ENCODE results near the gene TRAPPC14.
A peak's percentile ranks its signal among the peaks of the same experiment; 100 is the strongest.
"Not testable (repeated sequence)": the region's sequence is repeated elsewhere in the genome, so short reads cannot be mapped to it uniquely, and the experiment has no call there.

TRAPPC14 gene

GRCh38 chr7:100153708-100154535 is 4.6 kb downstream of the TRAPPC14 start:
- DNase-seq (ENCODE audit: low read depth, low spot score), result no peak

GRCh38 chr7:100152937-100153666 is 5.4 kb downstream of the TRAPPC14 start:
- no peak for DNase-seq (ENCODE audit: low read depth, low spot score)

GRCh38 chr7:100152404-100152803 is 6.1 kb downstream of the TRAPPC14 start:
- no peak for DNase-seq (ENCODE audit: low read depth, low spot score)

GRCh38 chr7:100148559-100149328 is 9.8 kb downstream of the TRAPPC14 start, which contains the start of gene LAMTOR4:
Gene LAMTOR4, plus strand, starts transcription at chr7:100148918. Its CDS starts 55 bp downstream, at chr7:100148973.
- DNase-seq (ENCODE audit: low read depth, low spot score), result peak; percentile 99

- no peak for DNase-seq (ENCODE audit: low read depth, low spot score)
These were observed 10.3 kb downstream of the TRAPPC14 start for GRCh38 chr7:100148225-100148558.

GRCh38 chr7:100147278-100147677 is 11.2 kb downstream of the TRAPPC14 start:
- DNase-seq (ENCODE audit: low read depth, low spot score), result no peak

GRCh38 chr7:100146350-100146749 is 12.2 kb downstream of the TRAPPC14 start:
- DNase-seq (ENCODE audit: low read depth, low spot score), result not testable (repeated sequence)

- no peak for DNase-seq (ENCODE audit: low read depth, low spot score)
These were observed 16.1 kb downstream of the TRAPPC14 start for GRCh38 chr7:100142461-100142860.

- no peak for DNase-seq (ENCODE audit: low read depth, low spot score)
These were observed 17.0 kb downstream of the TRAPPC14 start for GRCh38 chr7:100141555-100141949.

- no peak for DNase-seq (ENCODE audit: low read depth, low spot score)
These were observed 20.4 kb downstream of the TRAPPC14 start for GRCh38 chr7:100137851-100138760.

GRCh38 chr7:100132697-100133151 is 25.8 kb downstream of the TRAPPC14 start:
- DNase-seq (ENCODE audit: low read depth, low spot score), result no peak

- DNase-seq (ENCODE audit: low read depth, low spot score), result no peak
These were observed 26.4 kb downstream of the TRAPPC14 start for GRCh38 chr7:100132126-100132525.

GRCh38 chr7:100130608-100131453 is 27.7 kb downstream of the TRAPPC14 start:
- no peak for DNase-seq (ENCODE audit: low read depth, low spot score)

- not testable (repeated sequence) for DNase-seq (ENCODE audit: low read depth, low spot score)
These were observed 28.3 kb downstream of the TRAPPC14 start for GRCh38 chr7:100130220-100130607.

- no peak for DNase-seq (ENCODE audit: low read depth, low spot score)
These were observed 29.9 kb downstream of the TRAPPC14 start for GRCh38 chr7:100128637-100128963.

- DNase-seq (ENCODE audit: low read depth, low spot score), result no peak
These were observed 30.5 kb downstream of the TRAPPC14 start for GRCh38 chr7:100127866-100128636.

GRCh38 chr7:100126931-100127865 is 31.3 kb downstream of the TRAPPC14 start, which contains the start of gene MBLAC1:
Gene MBLAC1, plus strand, starts transcription at chr7:100126967. Its CDS starts 429 bp downstream, at chr7:100127396.
- DNase-seq (ENCODE audit: low read depth, low spot score), result no peak

Data from iPS DF 19.7 (cell line).